HG03139 (cell line): Measurements from ENCODE around the gene PKP4.
A peak's percentile ranks its signal among the peaks of the same experiment; 100 is the strongest.

Experiments used
- ATAC-seq: cut with Tn5 transposase; IDR thresholded peaks from one replicate; pipeline ENCODE4 v1.9.1; 2021; ENCODE audit not compliant: unreplicated experiment

Gene PKP4

DNA sequence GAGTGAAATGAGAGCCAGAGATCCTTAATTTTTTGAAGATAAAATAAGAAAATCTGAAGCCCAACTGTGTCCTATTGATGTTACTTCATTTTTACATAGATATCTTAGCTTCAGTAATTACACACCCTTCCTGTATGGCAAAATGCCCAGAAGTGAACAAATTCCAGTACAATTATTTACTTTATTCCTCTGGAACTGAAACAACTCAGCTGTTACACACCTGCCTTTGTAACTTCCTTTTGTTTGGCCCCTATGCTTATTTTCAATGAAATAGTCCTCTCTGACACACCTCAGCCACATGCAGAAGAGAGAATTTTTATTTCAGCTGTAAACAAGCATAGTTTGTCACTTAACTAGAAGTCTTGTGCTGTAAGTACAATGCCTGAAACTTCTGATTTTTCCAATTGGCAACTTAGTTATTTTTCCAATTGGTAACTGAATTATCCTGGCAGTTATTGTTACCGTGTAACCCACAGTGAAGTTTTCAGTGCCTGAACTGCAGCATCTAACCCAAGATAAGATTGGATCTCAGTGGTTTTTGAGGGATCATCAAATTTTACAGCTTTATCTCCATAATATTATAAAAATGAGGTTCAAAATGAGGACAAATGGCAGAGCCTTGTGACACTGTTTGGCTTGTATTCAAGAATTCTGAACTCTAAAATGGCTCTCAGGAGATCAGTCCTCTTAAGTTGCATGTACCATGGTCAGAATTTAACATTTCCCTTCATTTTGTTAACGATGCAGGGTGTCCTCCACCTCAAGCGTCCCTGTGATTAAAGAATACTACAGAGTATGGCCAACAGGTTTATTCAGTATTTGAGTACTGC lies 82.6 kb downstream of the PKP4 start:
- no peak for ATAC-seq

GRCh38 chr2:158542577-158542976 lies 85.8 kb downstream of the PKP4 start:
- ATAC-seq, result no peak

GRCh38 chr2:158543957-158544356 lies 87.2 kb downstream of the PKP4 start:
- no peak for ATAC-seq

- ATAC-seq, result no peak
Observed at GRCh38 chr2:158544998-158545397, 88.2 kb downstream of the PKP4 start.

- ATAC-seq, result no peak
Observed at GRCh38 chr2:158546412-158547144, 89.8 kb downstream of the PKP4 start.

- ATAC-seq, result no peak
Observed at GRCh38 chr2:158553257-158553656, 96.5 kb downstream of the PKP4 start.

DNA sequence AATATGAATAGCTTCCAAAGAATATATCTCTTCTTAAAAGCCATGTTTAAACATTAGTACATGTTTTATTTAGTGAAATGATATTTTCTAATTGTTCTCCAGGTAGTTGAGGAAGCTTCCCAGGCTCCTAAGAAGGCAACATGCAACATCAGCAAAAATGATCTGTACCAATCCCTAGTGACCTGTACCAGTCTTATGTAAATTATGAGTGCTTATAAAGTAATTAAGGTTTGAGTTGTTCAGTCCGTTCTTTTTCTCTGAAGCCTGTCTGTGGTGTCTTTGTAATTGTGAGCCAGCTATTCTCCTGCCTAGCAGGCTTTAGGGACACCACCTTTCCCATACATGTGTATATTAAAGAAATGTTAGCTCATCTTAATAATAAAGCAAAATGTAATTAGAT lies 98.2 kb downstream of the PKP4 start:
- ATAC-seq, result no peak

DNA sequence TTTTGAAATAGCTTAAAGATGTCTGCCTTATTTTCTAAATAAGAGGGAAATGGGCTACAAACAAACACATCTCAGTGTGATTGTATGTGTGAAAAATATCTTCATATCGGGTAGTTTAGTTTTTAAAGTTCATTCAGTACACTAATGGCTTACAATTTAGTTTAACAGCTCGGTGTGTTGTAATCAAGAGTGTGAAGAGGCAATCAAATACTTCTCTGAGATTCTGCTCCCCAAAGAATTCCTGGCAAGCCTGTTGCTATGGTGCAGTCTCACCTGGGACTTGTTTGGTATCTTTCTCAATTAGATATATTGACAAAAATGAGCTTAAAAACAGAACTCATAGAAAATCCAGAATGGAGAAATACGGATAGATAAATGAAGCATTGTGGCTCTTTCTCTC lies 99.4 kb downstream of the PKP4 start:
- no peak for ATAC-seq

DNA sequence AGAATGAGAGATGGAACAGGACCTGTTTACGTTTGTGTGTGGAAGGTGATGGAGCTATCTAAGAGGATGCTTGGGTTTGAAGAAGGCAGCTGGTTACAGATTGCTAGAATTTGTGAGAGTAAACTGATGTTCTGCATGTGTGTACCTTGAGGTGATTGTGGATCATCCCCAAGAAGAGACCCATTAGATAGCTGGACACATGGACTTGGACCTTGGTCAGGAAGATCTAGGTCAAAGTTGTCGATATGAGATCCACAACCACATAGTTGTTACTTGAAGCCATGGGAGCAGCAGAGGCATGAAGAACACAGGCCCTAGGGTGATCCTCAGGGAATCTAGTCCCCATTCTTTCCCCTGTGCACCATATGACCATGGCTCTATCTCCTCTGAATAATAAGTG lies 101.0 kb downstream of the PKP4 start:
- no peak for ATAC-seq

DNA sequence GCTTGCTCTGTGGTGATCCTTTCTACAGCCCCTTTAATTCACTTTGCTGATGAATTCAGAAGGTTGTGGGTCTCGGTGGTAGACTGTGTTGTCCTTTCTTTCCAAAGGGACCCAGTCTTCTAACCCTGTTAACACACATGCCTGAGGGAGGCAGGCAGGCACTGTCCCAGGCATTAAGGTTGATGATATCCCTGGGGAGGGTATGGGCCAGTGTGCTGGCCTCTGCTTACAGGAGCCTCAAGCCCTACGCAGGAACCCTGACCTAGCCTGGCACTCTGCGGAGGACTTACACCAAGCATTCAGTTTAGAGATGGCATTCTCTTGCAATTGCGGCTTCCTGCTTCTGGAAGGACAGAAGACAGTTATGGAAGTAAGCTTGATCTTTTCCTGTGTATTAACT lies 102.5 kb downstream of the PKP4 start:
- no peak for ATAC-seq

DNA sequence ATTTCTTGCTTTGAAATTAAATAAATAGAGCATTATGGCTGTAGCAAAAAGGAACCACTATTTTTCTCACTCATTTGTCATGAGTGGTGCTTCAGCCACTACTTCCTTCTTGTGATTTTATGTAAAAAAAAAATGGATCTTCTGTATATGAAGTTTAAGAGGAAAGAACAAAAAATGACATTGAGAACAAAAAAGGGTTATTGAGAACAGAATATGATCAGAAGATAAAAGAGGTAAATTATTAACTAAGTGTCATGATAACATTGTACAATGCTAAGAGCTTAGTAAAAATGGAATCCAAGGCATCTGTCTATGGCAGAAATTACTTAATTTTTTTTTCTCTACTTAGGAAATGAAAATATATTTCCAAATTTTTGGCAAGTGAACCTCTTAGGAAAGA lies 103.5 kb downstream of the PKP4 start:
- ATAC-seq, result no peak

GRCh38 chr2:158561054-158561453 lies 104.3 kb downstream of the PKP4 start:
- ATAC-seq, result no peak

- ATAC-seq, result no peak
Observed at GRCh38 chr2:158567208-158567607, 110.5 kb downstream of the PKP4 start.

GRCh38 chr2:158569284-158569683 lies 112.5 kb downstream of the PKP4 start:
- no peak for ATAC-seq

- no peak for ATAC-seq
Observed at GRCh38 chr2:158570869-158571268, 114.1 kb downstream of the PKP4 start.

DNA sequence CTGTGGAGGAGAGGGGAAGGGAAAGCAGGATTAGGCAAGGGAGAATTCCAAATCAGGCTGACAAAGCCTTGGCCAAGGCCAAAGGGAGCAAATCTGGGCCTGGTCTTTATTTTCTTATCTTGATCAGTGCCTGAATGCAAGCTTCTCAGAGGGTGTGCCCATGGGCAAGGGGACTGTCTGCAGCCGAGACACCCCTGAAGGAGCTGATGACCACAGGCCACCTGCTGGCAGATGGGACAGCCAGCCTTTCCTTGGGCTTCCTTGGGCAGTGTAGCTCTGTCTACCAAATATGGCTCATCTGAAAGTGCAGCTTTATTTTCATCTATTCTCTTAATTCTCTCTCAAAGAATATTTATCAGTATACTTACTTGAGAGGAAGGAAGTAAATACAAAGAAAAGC lies 117.0 kb downstream of the PKP4 start:
- ATAC-seq, result no peak

DNA sequence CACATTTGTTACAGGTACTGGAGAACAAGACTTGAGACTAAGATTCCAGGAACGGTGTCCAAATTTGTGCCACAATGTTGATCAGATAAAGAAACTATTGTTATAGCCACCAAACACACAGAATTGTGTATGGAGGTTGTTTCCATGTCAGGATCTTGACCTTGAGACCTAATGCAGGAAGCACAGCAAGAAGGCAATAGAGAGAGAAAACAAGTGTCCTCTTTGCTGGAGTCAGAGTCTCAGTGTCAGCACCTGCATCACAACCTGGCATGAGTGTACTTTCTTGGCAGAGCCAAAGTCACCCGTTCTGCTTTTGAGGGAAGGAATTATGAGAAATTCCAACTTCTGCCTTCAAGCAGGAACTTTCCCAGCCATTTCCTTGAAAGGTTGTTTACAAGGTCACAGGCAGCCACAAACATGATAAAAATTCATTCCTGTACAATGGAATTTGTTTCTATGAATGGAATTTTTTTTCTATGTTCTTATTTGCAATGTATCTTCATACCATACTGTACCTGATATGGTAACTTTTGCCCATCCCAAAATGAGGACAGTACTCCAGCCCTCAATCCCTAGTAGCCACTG lies 118.4 kb downstream of the PKP4 start:
- no peak for ATAC-seq

DNA sequence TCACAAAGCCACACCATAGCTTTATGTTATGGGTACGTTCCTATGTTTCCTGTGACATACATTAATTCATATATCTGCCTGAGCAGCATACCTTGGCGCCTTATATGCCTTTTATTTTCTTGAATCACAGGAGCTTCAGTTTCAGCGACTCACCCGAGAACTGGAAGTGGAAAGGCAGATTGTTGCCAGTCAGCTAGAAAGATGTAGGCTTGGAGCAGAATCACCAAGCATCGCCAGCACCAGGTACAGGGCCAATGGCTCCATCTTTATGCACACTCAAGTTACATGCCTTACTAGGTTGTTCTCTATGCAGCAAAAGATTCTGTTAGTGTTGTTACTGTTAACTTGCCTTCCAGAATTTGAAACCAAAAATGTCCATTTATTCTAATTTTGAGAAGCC lies 120.4 kb downstream of the PKP4 start:
- ATAC-seq, result no peak

- ATAC-seq, result peak; percentile 72
Observed at GRCh38 chr2:158578703-158579330, 122.1 kb downstream of the PKP4 start.

DNA sequence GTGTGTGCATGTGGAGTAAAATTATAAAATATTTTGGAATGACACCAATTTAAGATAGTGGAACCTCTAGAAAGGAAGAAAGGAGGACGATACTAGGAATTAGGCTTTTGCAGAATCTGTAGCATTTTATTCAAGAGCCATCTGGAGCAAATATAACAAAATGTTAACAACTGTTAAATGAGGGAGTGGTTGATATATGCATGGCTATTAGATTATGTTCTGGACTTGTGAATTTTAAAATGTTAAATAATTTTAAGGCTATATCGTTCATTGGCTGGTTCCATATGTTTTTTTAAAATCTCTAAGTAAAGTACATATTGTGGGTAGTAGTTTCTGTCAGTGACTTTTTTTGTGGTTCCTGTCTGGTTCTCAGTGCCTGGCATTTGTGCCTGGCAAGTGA lies 123.2 kb downstream of the PKP4 start:
- ATAC-seq, result no peak

DNA sequence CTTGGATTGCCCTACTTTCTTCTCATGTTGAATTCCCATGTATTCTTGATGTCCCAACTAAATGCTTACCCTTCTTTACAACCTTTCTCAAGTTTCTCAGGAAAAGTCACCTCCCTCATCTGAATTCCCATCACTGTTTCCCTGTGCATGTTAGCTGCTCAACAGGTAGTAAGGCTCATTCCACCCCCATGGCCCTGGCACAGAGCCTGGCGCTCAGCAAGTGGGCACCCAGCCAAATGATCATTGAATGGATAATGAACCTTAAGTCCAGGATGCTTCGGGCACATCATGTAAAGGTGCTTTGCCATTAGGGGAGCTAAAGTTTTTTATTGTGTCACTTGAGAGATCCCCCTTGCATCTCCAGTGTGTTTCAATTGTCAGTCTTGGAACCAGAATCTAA lies 124.0 kb downstream of the PKP4 start:
- no peak for ATAC-seq

GRCh38 chr2:158582670-158583069 lies 125.9 kb downstream of the PKP4 start:
- ATAC-seq, result no peak
